HG02798 (cell line): ENCODE data around the gene ASIC3.
"Not testable (repeated sequence)": the region's sequence is repeated elsewhere in the genome, so short reads cannot be mapped to it uniquely, and the experiment has no call there.

ENCODE experiments used
- ATAC-seq: cut with Tn5 transposase; IDR thresholded peaks from one replicate; pipeline ENCODE4 v1.9.1; 2021; ENCODE audit warnings: mild to moderate bottlenecking; ENCODE audit not compliant: unreplicated experiment, poor library complexity

The ASIC3 gene

DNA sequence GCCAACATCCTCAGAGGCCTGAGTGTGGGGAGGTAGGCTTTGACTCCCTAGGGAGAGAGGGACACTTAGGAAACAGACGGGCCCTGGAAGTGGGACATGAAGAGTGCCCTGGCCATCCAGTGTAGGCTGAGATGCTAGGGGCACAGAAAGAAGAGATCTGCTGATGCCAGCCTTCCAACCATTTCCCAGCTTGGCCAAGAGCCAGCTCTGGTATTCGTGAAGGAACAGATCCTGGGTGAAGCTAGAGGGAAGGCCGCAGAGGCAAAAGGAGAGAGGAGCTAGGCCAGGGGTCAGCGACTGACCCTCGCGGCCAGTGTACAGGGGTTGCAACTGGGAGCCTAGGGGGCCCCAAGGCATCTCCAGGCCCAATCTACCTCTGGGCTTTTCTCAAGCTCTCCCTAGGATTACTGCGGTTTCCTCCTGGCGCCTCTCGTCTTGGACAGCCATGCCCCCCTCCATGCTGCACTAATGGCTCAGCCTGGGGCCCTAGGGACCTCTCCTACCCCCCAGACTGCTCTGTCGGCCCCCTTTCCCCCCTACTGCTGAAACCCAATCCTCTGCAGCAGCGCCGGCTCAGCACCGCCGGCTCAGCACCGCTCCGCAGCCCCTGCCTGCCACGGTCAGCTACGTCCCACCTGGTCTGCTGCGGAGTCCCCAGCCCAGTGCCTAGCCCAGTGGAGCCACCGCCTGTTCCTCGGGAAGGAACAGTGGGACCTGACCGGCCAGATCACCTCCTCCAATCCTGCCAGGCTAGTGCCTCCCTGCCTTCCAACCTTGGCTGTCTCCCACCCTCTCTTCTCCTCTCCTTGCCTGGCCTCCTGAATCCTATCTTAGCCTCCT is at the start of gene ASIC3:
TSS of gene ASIC3 (plus strand) at position 556 of the 840 bp plus-strand sequence. CDS start 355 bp downstream, outside the sequence.
- no peak for ATAC-seq

DNA sequence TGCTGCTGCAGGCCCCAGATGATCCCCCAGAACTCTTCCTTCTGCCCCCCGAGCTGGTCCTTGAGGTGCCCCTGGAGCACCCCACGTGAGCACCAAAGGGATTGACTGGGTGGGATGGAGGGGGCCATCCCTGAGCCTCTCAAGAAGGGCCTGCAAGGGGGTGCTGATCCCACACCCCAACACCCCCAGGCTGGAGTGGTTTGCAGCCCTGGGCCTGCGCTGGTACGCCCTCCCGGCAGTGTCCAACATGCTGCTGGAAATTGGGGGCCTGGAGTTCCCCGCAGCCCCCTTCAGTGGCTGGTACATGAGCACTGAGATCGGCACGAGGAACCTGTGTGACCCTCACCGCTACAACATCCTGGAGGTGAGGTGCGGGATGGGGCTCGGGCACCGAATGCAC is 49.3 kb upstream of the ASIC3 start:
- no peak for ATAC-seq

DNA sequence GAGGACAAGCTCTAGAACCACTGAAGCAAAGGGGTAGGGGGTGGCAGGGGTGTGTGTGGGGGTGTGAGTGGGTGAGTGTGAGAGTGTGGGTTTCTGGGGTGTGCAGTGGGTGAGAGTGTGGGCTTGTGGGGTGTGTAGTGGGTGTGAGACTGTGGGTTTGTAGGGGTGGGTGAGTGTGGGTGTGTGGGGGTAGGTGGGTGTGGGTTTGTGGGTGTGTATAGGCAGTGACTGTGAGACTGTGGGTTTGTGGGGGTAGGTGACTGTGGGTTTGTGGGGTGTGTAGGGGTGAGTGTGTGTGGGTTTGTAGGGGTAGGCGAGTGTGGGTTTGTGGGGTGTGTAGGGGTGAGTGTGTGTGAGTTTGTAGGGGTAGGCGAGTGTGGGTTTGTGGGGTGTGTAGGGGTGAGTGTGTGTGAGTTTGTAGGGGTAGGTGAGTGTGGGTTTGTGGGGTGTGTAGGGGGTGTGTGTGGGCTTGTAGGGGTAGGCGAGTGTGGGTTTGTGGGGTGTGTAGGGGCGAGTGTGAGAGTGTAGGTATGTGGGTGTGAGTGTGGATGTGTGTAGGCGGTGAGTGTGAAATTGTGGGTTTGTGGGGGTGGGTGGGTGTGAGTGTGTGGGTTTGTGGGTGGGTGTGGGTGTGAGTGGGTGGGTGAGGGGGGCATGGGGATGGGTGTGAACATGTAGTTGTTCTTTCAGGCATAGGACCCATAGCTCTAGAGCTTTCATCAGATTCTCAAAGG is 48.7 kb upstream of the ASIC3 start:
- no peak for ATAC-seq

DNA sequence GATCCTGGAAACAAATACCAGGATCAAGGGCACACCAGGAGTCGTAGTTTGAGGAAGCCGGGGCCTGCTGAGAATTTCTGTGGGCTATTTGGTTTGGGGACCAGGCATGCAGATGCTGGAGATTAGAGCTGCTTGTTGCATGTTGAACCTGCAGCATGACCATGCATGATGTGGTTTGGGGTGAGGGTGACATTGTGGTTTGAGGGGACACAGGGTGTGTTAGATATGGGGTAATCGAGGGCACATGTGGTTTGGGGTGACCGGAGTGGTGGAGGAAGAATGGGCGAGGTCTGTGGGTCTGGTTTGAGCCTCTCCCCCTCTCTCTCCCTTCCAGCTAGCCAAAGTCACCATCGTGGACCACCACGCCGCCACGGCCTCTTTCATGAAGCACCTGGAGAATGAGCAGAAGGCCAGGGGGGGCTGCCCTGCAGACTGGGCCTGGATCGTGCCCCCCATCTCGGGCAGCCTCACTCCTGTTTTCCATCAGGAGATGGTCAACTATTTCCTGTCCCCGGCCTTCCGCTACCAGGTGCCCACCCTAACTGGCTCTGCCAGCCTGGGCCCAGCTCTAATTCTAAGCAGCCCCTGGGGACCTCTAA is 47.3 kb upstream of the ASIC3 start:
- no peak for ATAC-seq

DNA sequence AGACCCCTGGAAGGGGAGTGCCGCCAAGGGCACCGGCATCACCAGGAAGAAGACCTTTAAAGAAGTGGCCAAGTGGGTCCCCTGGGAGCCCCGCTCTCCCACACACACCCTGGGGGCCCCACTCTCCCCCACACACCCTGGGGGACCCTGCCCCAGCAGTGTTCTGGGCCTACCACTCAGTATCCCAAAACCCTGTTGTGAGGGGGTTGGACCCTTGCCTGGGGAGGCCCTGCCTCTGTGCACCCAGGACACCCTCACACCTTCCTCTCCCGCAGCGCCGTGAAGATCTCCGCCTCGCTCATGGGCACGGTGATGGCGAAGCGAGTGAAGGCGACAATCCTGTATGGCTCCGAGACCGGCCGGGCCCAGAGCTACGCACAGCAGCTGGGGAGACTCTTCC is 46.8 kb upstream of the ASIC3 start:
- ATAC-seq: no peak

DNA sequence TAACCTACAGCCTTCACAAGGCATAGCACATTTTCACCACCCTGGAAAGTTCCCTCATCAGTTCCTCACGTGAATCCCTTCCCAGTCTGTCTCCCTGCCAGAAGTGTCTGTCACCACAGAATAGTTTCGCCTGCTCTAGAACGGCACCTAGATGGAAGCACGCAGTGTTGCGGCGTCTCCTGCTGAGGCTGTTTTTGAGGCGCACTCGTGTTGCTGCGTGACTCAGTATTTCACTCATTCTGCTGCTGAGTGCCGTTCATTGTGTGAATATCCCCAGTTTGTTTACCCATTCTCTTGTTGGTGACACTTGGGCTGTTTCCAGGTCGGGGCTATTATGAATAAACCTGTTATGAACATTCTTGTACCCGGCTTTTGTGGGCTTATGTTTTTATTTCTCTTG is 44.8 kb upstream of the ASIC3 start:
- no peak for ATAC-seq

DNA sequence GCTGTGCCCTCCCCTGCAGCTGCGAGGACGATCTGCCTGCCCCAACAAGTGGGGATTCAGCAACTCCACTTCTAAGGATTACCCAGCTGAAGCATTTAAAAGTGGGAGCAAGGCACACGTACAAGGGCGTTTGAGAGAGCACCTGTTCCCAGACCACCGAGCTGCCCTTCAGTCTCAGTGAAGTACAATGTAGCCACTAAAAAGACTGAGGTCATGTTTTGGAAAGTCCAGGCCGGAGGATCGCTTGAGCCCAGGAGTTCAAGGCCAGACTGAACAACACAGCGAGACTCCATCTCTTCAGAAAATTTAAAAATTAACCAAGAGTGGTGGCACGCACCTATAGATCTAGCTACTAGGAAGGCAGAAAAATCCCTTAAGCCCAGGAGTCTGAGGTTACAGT is 42.8 kb upstream of the ASIC3 start:
- no peak for ATAC-seq

DNA sequence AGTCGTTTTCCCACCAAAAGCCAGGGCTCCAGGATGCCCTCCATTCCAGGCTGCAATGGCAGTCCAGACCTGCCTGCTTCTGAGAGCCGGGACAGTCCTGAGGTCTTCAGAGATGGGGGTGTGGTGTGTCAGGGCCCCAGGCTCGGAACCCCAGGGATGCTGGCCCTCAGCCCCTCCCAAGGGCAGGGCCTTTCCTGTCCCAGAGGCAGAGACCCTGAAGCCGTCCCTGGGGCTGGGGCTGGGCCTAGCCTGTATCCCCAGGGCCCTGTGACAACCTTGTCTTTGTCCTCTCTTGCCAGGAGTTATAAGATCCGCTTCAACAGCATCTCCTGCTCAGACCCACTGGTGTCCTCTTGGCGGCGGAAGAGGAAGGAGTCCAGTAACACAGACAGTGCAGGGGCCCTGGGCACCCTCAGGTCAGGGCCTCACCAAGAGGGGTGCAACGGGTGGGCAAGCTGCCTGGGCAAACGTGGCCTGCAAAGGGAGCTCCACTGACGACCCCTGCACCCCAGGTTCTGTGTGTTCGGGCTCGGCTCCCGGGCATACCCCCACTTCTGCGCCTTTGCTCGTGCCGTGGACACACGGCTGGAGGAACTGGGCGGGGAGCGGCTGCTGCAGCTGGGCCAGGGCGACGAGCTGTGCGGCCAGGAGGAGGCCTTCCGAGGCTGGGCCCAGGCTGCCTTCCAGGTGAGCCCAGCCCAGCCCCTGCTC is 41.6 kb upstream of the ASIC3 start:
- no peak for ATAC-seq

DNA sequence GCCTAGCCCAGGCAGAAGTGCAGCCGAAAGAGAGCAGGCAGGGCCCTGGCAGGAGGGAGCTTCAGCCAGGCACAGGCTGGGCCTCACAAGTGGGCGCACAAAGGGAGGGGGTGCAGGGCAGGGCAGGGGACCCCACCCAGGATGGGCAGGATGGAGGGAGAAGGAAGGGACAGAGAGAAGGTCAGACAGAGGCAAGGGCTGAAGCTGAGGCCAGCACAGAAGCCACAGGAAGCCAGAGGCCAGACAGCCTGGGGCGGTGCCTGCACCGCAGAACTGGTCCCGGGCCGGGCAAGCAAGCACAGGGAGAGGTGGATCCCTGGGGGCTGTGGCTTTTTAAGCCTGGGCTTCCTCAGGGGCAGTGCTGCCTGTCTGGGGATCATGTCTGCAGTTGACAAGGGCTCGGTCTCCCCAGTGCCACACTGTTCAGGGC is 40.8 kb upstream of the ASIC3 start:
- ATAC-seq: no peak

DNA sequence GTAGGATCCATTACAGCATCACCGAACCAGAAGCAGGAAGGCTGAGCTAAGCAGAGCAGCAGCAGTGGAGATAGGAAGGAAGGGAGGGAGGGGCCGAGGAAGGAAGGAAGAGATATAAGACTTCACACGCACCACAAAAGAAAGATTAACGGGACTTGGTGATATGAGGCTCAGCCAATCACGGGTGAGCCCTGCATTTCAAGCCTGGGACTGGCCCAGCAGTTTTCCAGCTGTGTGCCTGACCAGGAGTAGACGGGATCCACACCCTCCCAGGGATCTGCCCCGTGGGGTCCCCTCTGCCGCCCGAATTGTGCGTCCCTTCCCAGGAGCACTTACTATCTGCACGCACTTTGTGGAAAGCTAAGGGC is 40.2 kb upstream of the ASIC3 start:
- no peak for ATAC-seq

DNA sequence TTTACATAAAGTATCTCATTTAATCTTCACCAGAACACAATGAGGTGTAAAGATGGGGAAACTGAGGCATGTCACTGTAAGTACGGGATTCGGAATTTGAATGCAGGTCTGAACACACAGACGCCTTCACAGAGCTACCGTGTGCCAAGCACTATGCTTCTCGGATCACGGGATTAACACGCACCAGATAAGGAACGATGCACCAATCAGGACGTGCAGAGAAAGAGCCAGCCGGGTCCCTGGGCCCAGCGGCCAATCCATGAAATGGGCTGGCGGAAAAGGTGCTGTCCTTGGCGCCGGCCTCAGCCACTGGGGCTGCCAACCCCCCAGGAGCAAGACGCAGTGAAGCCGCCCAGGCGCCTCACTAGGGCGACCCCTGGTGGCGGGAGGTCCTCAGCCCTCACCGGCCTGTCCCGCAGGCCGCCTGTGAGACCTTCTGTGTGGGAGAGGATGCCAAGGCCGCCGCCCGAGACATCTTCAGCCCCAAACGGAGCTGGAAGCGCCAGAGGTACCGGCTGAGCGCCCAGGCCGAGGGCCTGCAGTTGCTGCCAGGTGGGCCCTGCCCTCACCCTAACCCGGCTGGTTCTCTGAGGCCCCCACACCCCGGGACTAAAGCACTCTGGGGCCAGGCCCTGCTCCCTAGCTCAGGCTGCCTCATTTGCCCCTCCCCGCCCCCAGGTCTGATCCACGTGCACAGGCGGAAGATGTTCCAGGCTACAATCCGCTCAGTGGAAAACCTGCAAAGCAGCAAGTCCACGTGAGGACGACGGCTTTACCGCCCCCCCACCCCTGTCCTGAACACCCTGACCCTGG is 39.6 kb upstream of the ASIC3 start:
- peak; percentile 84 for ATAC-seq

DNA sequence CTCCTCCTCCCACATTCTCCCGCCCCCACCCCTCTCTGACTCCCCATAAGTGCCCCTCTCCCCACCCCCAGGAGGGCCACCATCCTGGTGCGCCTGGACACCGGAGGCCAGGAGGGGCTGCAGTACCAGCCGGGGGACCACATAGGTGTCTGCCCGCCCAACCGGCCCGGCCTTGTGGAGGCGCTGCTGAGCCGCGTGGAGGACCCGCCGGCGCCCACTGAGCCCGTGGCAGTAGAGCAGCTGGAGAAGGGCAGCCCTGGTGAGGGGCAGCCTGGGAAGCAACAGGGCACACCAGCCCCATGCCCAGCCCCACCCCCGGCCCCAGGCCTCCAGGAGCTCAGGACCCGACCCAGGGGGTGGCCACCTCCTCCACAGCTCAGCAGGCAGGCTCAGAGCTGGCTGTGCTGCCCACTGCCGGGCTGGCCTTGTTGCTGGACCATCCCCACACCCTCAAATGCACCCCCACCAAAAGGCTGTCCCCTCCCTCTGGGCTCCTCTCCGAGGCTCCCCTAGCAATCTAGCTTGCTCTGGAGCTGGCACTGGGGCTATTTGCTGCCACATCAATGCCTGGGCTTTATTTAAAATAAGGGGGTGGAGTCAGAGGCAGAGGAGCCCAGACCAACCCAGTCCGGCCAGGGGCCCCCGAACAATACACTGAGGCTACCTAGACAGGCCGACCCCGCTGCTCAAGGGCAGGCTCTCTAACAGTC is 38.8 kb upstream of the ASIC3 start:
- no peak for ATAC-seq

DNA sequence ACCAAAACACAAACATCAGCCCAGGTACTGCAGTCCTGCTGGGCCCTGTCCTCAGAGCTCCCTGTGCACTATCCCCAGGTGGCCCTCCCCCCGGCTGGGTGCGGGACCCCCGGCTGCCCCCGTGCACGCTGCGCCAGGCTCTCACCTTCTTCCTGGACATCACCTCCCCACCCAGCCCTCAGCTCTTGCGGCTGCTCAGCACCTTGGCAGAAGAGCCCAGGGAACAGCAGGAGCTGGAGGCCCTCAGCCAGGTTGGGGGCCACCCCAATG is 38.4 kb upstream of the ASIC3 start:
- ATAC-seq: no peak

DNA sequence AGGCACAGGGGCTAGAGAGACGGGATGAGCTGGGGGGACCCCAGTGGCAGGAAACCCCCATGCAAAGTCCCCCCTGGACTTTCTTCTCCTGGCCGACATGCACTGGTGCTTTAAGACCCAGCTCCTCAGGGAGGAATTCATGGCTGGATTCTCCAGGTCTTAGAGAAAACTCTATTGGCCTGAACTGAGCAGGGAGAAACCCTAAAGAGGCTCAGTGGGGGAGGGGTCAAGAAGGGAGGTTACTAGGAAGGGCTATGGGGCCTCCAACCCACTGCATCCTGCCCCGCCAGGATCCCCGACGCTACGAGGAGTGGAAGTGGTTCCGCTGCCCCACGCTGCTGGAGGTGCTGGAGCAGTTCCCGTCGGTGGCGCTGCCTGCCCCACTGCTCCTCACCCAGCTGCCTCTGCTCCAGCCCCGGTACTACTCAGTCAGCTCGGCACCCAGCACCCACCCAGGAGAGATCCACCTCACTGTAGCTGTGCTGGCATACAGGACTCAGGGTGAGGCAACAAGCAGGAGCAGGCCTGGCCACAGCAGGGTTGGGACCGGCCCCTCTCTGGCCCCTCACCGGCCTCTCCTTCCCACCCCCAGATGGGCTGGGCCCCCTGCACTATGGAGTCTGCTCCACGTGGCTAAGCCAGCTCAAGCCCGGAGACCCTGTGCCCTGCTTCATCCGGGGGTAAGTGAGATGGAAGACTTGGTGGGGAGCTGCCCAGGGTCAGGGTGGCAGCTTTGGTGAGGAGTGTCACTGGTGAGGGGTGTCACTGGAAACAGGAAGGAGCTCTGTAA is 37.8 kb upstream of the ASIC3 start:
- ATAC-seq: no peak

DNA sequence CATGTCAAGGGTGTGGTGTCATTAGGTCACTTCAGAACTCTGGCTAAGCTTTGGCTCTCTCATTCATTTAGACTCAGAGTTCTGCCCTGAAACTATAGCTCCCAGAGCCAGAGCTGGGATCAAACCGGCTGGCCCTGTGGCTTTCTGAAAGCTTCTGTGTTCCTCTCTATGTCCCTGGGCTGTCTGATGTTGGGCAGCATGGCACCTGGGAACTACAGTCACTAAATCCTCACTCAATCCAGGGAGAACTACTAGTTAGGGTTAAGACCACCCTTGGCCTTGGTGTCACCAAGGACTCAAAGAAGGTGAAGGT is 37.3 kb upstream of the ASIC3 start:
- ATAC-seq: no peak

DNA sequence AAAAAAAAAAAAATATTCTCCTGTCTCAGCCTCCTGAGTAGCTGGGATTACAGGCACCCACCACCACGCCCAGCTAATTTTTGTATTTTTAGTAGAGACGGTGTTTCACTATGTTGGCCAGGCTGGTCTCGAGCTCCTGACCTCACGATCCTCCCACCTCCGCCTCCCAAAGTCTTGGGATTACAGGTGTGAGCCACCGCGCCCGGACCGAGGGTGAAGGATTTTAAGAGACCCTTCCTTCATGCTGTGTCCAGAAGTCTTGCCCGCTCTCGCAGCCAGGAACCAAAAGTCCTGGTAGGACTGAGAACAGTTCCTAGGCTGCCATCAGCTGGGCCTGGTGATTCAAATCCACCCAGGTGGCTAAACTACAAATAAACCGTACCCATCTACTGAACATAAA is 36.7 kb upstream of the ASIC3 start:
- ATAC-seq: not testable (repeated sequence)

DNA sequence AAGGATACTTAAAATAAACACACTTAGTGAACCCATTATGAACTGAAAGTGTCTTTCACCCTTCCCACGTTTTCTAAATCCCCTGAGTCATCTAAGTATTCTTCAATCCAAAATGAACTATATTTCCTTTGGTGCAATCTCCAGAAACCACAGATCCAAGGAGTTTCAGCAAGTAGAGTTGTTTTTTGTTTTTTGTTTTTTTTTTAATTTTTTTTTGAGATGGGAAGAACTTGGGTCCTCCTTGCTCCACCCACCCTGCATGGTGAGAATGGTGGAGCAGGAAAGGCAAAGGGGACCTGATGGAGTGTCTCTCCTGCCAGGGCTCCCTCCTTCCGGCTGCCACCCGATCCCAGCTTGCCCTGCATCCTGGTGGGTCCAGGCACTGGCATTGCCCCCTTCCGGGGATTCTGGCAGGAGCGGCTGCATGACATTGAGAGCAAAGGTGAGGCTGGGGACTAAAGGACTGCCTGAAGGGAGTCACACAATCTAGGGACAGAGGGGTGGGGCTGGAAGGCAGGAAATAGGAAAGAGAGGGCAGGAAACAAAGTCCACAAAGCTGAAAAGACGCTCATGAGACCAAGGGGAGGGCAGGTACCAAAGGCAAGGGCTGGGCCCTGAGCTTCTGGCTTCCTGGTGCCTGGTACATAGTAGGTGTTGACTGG is 36.2 kb upstream of the ASIC3 start:
- no peak for ATAC-seq

DNA sequence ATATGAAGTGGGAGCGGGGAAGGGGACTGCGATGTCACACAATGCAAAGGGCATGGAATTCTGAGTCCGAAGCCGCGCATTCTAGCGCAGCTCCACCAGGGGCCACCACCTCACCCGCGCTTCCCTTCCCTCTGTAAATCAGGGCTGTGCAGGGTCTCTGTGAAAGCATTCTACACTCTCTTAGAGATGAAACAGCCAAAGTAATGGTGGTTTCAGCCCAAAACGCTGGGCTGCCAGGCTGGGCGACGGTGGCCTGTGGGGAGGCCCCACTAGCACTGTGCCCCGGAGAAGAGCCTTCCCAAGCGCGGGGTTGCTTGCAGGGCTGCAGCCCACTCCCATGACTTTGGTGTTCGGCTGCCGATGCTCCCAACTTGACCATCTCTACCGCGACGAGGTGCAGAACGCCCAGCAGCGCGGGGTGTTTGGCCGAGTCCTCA is 35.4 kb upstream of the ASIC3 start:
- no peak for ATAC-seq
